Activated CD8-positive, alpha-beta T cell treated with anti-CD3 and anti-CD28 coated beads for 36 hours (primary cell): ENCODE results near the gene HOXA10. TPM values are rescaled to one million over a fixed set of nuclear protein-coding genes. Genes with fewer than 3 reads are reported as not detected.

Source experiments
- ATAC-seq: fragments of 200-7000 bp; cut with Tn5 transposase; one replicate; pipeline ENCODE4 v1.10.0; 2021; ENCODE audit warnings: mild to moderate bottlenecking, moderate library complexity
- CTCF ChIA-PET: fragments of 350-600 bp; sonication (Branson Sonifier 250); formaldehyde crosslinking; loops from one replicate; lab custom pipeline; 2021; ENCODE audit warnings: antibody characterized with exemption; lab: Charles Lee
- POLR2A ChIA-PET: fragments of 350-600 bp; sonication (Branson Sonifier 250); formaldehyde crosslinking; loops from one replicate; lab custom pipeline; 2021; ENCODE audit warnings: antibody characterized with exemption; lab: Charles Lee
- DNase-seq: peaks from one replicate; pipeline ENCODE4 v3.0.0-alpha.2; 2020
- H3K27ac Mint-ChIP-seq: one replicate; pipeline ENCODE4 v1.8.0; 2021; ENCODE audit warnings: mild to moderate bottlenecking, mixed read lengths
- H3K27me3 Mint-ChIP-seq: one replicate; pipeline ENCODE4 v1.8.0; 2021; ENCODE audit warnings: mixed read lengths
- H3K36me3 Mint-ChIP-seq: one replicate; pipeline ENCODE4 v1.8.0; 2021; ENCODE audit warnings: low read depth, mixed read lengths
- H3K4me1 Mint-ChIP-seq: one replicate; pipeline ENCODE4 v1.8.0; 2021; ENCODE audit warnings: low read depth, mixed read lengths
- H3K4me3 Mint-ChIP-seq: one replicate; pipeline ENCODE4 v1.8.0; 2021; ENCODE audit warnings: mild to moderate bottlenecking, moderate library complexity, mixed read lengths
- H3K9me3 Mint-ChIP-seq: one replicate; pipeline ENCODE4 v1.8.0; 2021; ENCODE audit warnings: mixed read lengths
- CTCF ChIP-seq: fragments of 200-600 bp; IDR thresholded peaks from one replicate; pipeline ENCODE4 v1.8.0; 2022; ENCODE audit warnings: antibody characterized with exemption, mild to moderate bottlenecking
- intact Hi-C: fragments of 100-400 bp; cut with micrococcal nuclease; formaldehyde crosslinking; loops from one replicate; pipeline ENCODE4 v1.10.0; 2022
- total RNA-seq, 2 experiments: library from RNA; stranded (reverse); gene quantifications; one replicate each; pipeline ENCODE4 v1.2.3, GENCODE V29; 2021

Gene HOXA10
- total RNA-seq, 2 experiments from 2014 or later, result not detected

- ChIA-PET CTCF (interaction anchor here (0.8 to 1.5 kb wide), 3 partner anchors 9 to 23 kb away, joined by 3 to 4 read pairs (median 3); no protein-coding TSS in a partner anchor), POLR2A (no interaction called here)
- DNase-seq (no peak), ATAC-seq (no peak)
- TF ChIP-seq CTCF, result no peak
- intact Hi-C loops, result no loop called here
- no peak overlapping the region for H3K27ac Mint-ChIP-seq
- no peaks in the 10 kb centered on the region for H3K9me3 Mint-ChIP-seq
- peaks cover 32% of the 10 kb centered on the region for H3K27me3 Mint-ChIP-seq
- H3K36me3 Mint-ChIP-seq, result peaks cover 3% of the 10 kb centered on the region
- no peak overlapping the region for H3K4me3 Mint-ChIP-seq
- H3K4me1 Mint-ChIP-seq, result peaks cover 19% of the 10 kb centered on the region
These were observed 41.9 kb downstream of the HOXA10 start for GRCh38 chr7:27132214-27132613.

- Mint-ChIP-seq H3K36me3 (peaks cover 3% of the 10 kb centered on the region), H3K4me3 (peak overlapping the region; percentile 60), H3K27me3 (peaks cover 32% of the 10 kb centered on the region), H3K27ac (no peak overlapping the region), H3K9me3 (no peaks in the 10 kb centered on the region), H3K4me1 (peaks cover 19% of the 10 kb centered on the region)
- ATAC-seq (no peak), DNase-seq (no peak)
- intact Hi-C loops, result no loop called here
- ChIA-PET CTCF (interaction anchor here (0.8 to 1.5 kb wide), 4 partner anchors 10 to 24 kb away, joined by 3 to 5 read pairs (median 4); partner anchors contain the start of gene HOXA5), POLR2A (no interaction called here)
- TF ChIP-seq CTCF, result no peak
These were observed 42.7 kb downstream of the HOXA10 start for GRCh38 chr7:27131390-27131819.

GRCh38 chr7:27130540-27131389, 43.4 kb downstream of the HOXA10 start, which contains the start of gene HOXA4:
HOXA4 (minus strand) TSS chr7:27130757; CDS start chr7:27130733, 24 bp downstream.
- CTCF ChIA-PET, result interaction anchor here (1.2 to 1.4 kb wide), 2 partner anchors 13 to 20 kb away, joined by 3 to 5 read pairs; partner anchors contain the start of gene HOXA5
- Mint-ChIP-seq H3K27ac (no peak within 1 kb of the TSS), H3K27me3 (peaks cover 29% of the 10 kb centered on the region), H3K4me1 (peaks cover 14% of the 10 kb centered on the region), H3K4me3 (peak within 1 kb of the TSS; percentile 60), H3K36me3 (peaks cover 3% of the 10 kb centered on the region), H3K9me3 (no peaks in the 10 kb centered on the region)
- POLR2A ChIA-PET, result no interaction called here
- intact Hi-C loops, result no loop called here
- no peak for TF ChIP-seq CTCF
- DNase-seq (peak; percentile 69), ATAC-seq (peak; percentile 89)

GRCh38 chr7:27129729-27130539, 44.2 kb downstream of the HOXA10 start:
- ATAC-seq, result peak; percentile 15
- DNase-seq, result no peak

More at GRCh38 chr7:27129729-27130539, 44.2 kb downstream of the HOXA10 start:
- H3K9me3 Mint-ChIP-seq, result no peaks in the 10 kb centered on the region
- H3K36me3 Mint-ChIP-seq, result peaks cover 3% of the 10 kb centered on the region
- no peak overlapping the region for H3K27ac Mint-ChIP-seq
- intact Hi-C loops, result no loop called here
- peaks cover 29% of the 10 kb centered on the region for H3K27me3 Mint-ChIP-seq
- TF ChIP-seq CTCF, result no peak
- peaks cover 12% of the 10 kb centered on the region for H3K4me1 Mint-ChIP-seq
- CTCF ChIA-PET, result interaction anchor here (1.4 kb wide), 1 partner anchor 14 kb away, joined by 5 read pairs; the partner anchor contains the start of gene HOXA5
- H3K4me3 Mint-ChIP-seq, result no peak overlapping the region
- POLR2A ChIA-PET, result no interaction called here
